ENCODE data around the gene INTS1. TPM values are rescaled to one million over a fixed set of nuclear protein-coding genes. Genes with fewer than 3 reads are reported as not detected.

INTS1 gene
- total RNA-seq, 4 donors from 2014 or later = 45.9 to 70.6 (median 60.3) TPM

GRCh38 chr7:1479287-1479686 is 24.9 kb downstream of the INTS1 start:
- DNase-seq (ENCODE audit: low spot score in 2 of 2) = no peak
- H3K4me3 ChIP-seq (ENCODE audit: low read depth, poor library complexity, severe bottlenecking) = no peak overlapping the region
- 83 to 88% methylated on average over 24 of the region's 24 CpGs for WGBS, 2 donors
- TF ChIP-seq POLR2A (IDR thresholded peaks at IDR 0.05) (no peak), CTCF (IDR thresholded peaks at IDR 0.05) (no peak)
- intact Hi-C loops (cut with DNase I; ENCODE audit: low total_unique reads) = loop anchor here (10.0 kb wide), 1 partner anchor 254 kb away; no protein-coding TSS in a partner anchor

GRCh38 chr7:1478480-1478879 is 25.7 kb downstream of the INTS1 start:
- WGBS, 2 donors = 91 to 95% methylated on average over 13 to 14 of the region's 19 CpGs
- no peak for DNase-seq (ENCODE audit: low spot score in 2 of 2)
- intact Hi-C loops (cut with DNase I; ENCODE audit: low total_unique reads) = loop anchor here (10.0 kb wide), 1 partner anchor 254 kb away; no protein-coding TSS in a partner anchor
- no peak for TF ChIP-seq CTCF (IDR thresholded peaks at IDR 0.05)
- TF ChIP-seq POLR2A (IDR thresholded peaks at IDR 0.05) = no peak
- H3K4me3 ChIP-seq (ENCODE audit: low read depth, poor library complexity, severe bottlenecking) = no peak overlapping the region

GRCh38 chr7:1476859-1477258 is 27.3 kb downstream of the INTS1 start:
- WGBS, 2 donors = 85 to 95% methylated on average over 13 to 15 of the region's 15 CpGs
- H3K4me3 ChIP-seq (ENCODE audit: low read depth, poor library complexity, severe bottlenecking) = no peak overlapping the region
- intact Hi-C loops (cut with DNase I; ENCODE audit: low total_unique reads) = loop anchor here (10.0 kb wide), 1 partner anchor 252 kb away; no protein-coding TSS in a partner anchor
- DNase-seq (ENCODE audit: low spot score in 2 of 2) = no peak
- TF ChIP-seq POLR2A (IDR thresholded peaks at IDR 0.05) (no peak), CTCF (IDR thresholded peaks at IDR 0.05) (no peak)

GRCh38 chr7:1475991-1476390 is 28.2 kb downstream of the INTS1 start:
- WGBS, 2 donors = 91 to 95% methylated on average over 11 to 19 of the region's 22 CpGs
- TF ChIP-seq POLR2A (IDR thresholded peaks at IDR 0.05) (no peak), CTCF (IDR thresholded peaks at IDR 0.05) (no peak)
- intact Hi-C loops (cut with DNase I; ENCODE audit: low total_unique reads) = loop anchor here (10.0 kb wide), 1 partner anchor 251 kb away; no protein-coding TSS in a partner anchor
- no peak for DNase-seq (ENCODE audit: low spot score in 2 of 2)
- H3K4me3 ChIP-seq (ENCODE audit: low read depth, poor library complexity, severe bottlenecking) = no peak overlapping the region

GRCh38 chr7:1475393-1475792 is 28.8 kb downstream of the INTS1 start:
- 93 to 97% methylated on average over 17 of the region's 17 CpGs for WGBS, 2 donors
- TF ChIP-seq POLR2A (IDR thresholded peaks at IDR 0.05) = no peak
- TF ChIP-seq CTCF (IDR thresholded peaks at IDR 0.05) = no peak
- H3K4me3 ChIP-seq (ENCODE audit: low read depth, poor library complexity, severe bottlenecking) = no peak overlapping the region
- intact Hi-C loops (cut with DNase I; ENCODE audit: low total_unique reads) = loop anchor here (10.0 kb wide), 1 partner anchor 251 kb away; no protein-coding TSS in a partner anchor
- DNase-seq (ENCODE audit: low spot score in 2 of 2) = no peak

- no peak for DNase-seq (ENCODE audit: low spot score in 2 of 2)
- TF ChIP-seq CTCF (IDR thresholded peaks at IDR 0.05) (no peak), POLR2A (IDR thresholded peaks at IDR 0.05) (no peak)
- intact Hi-C loops (cut with DNase I; ENCODE audit: low total_unique reads) = loop anchor here (5.0 to 10.0 kb wide), 2 partner anchors 42 to 250 kb away; no protein-coding TSS in a partner anchor
- 38 to 63% methylated on average over 12 to 24 of the region's 24 CpGs for WGBS, 2 donors
- no peak overlapping the region for H3K4me3 ChIP-seq (ENCODE audit: low read depth, poor library complexity, severe bottlenecking)
Observed at GRCh38 chr7:1474736-1475135, 29.5 kb downstream of the INTS1 start.
